Fibroblast of mammary gland (primary cell): ENCODE data around the gene NAGLU.
A peak's percentile ranks its signal among the peaks of the same experiment; 100 is the strongest.
"Not testable (repeated sequence)": the region's sequence is repeated elsewhere in the genome, so short reads cannot be mapped to it uniquely, and the experiment has no call there.

ENCODE experiments used
- DNase-seq: peaks from one replicate; pipeline ENCODE4 v3.0.0-alpha.2; 2010; ENCODE audit warnings: low read depth
- H3K4me3 ChIP-seq: 2 replicates; pipeline ENCODE4 v1.5.1; 2011; ENCODE audit warnings: low read depth, mild to moderate bottlenecking, low read length, moderate library complexity; ENCODE audit not compliant: control insufficient read depth
- CTCF ChIP-seq: conservative IDR thresholded peaks from 2 replicates; pipeline ENCODE4 v1.5.1; 2011; ENCODE audit warnings: low read depth, low read length, inconsistent platforms; ENCODE audit not compliant: control insufficient read depth, insufficient read depth

NAGLU gene

GRCh38 chr17:42535155-42536047 lies 640 bp upstream of the NAGLU start:
- DNase-seq, result no peak
- peak overlapping the region; percentile 49 for H3K4me3 ChIP-seq
- TF ChIP-seq CTCF, result no peak

- DNase-seq, result peak; percentile 75
- peak overlapping the region; percentile 67 for H3K4me3 ChIP-seq
- no peak for TF ChIP-seq CTCF
These were observed 523 bp downstream of the NAGLU start for GRCh38 chr17:42536372-42537155.

- no peak for DNase-seq
- peak overlapping the region; percentile 67 for H3K4me3 ChIP-seq
- TF ChIP-seq CTCF, result no peak
These were observed 1.2 kb downstream of the NAGLU start for GRCh38 chr17:42537156-42537805.

GRCh38 chr17:42537826-42538451 lies 1.9 kb downstream of the NAGLU start:
- TF ChIP-seq CTCF, result no peak
- H3K4me3 ChIP-seq, result no peak overlapping the region
- no peak for DNase-seq

GRCh38 chr17:42538482-42538881 lies 2.4 kb downstream of the NAGLU start:
- no peak for DNase-seq
- no peak overlapping the region for H3K4me3 ChIP-seq
- no peak for TF ChIP-seq CTCF

- H3K4me3 ChIP-seq, DNase-seq: not testable (repeated sequence)
These were observed 4.5 kb downstream of the NAGLU start for GRCh38 chr17:42540558-42540957.
